ENCODE results near the gene EFL1. TPM values are rescaled to one million over a fixed set of nuclear protein-coding genes. Genes with fewer than 3 reads are reported as not detected.
"Not testable (repeated sequence)": the region's sequence is repeated elsewhere in the genome, so short reads cannot be mapped to it uniquely, and the experiment has no call there.

Gene EFL1
- total and polyA plus RNA-seq, 3 experiments from 2014 or later = 18.3 to 22.2 (median 22.1) TPM

DNA sequence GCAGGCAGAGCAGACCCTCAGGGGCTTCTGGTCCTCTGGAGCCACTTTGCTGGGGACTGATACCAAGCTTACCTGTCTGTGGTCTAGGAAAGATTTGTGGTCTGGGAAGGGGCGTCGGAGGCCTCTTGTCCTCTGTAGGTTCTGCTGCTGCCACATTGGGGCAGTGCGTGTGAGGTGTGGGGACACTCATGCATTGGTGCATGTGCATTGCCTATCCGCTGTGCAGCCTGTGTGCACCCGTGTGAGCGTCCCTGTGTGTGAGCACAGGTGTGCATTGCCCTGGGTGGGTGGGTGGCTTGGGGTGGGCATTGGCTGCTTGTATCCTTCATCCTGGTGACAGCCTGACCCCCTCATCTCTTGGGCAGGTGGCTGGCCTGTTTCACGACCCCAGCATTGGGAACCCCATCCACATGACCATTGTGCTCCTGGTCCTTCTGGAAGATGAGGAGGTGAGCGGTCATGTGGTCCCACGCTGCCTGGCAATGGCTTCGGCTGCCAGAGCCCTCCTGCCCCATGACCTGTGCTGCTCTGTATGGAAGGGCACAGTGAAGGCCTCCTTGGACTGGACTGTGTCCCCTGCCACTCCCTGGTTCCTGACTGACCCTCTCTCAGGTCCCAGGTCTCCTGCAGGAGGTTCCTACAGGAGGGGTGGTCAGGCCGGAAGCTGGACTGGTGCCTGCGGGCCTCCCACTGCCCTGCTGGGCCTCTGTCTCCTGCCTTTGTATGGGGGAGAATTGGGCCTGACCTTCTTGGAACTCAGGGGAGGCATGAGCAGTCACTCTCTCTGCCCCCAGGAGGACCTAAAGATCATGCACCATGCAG, 41.6 kb upstream of the EFL1 start:
- H3K4me3 Mint-ChIP-seq = no peak overlapping the region
- H3K9me3 Mint-ChIP-seq = no peaks in the 10 kb centered on the region
- no peaks in the 10 kb centered on the region for H3K27me3 ChIP-seq (ENCODE audit: insufficient read depth, low read length, poor library complexity, severe bottlenecking)
- CTCF ChIA-PET = interaction anchor here (1.0 kb wide), 1 partner anchor 9 kb away, joined by 3 read pairs; no protein-coding TSS in a partner anchor
- H3K4me1 ChIP-seq (ENCODE audit: insufficient read depth, low read length) = peaks cover under 1% of the 10 kb centered on the region
- H3K36me3 ChIP-seq (ENCODE audit: insufficient read depth, low read length) = no peaks in the 10 kb centered on the region
- H3K36me3 Mint-ChIP-seq = peaks cover 0 to 7% (median 0%) of the 10 kb centered on the region in 3 donors
- H3K27ac Mint-ChIP-seq = no peak overlapping the region
- H3K4me1 Mint-ChIP-seq = peaks cover 0 to 12% (median 8%) of the 10 kb centered on the region in 3 donors
- DNase-seq = no peak
- H3K9me3 ChIP-seq (ENCODE audit: low read length) = no peaks in the 10 kb centered on the region
- H3K27ac ChIP-seq (ENCODE audit: low read depth, low read length) = no peak overlapping the region
- H3K27me3 Mint-ChIP-seq = no peaks in the 10 kb centered on the region
- POLR2A ChIA-PET = no interaction called here
- no peak overlapping the region for H3K4me3 ChIP-seq (ENCODE audit: low read length)

DNA sequence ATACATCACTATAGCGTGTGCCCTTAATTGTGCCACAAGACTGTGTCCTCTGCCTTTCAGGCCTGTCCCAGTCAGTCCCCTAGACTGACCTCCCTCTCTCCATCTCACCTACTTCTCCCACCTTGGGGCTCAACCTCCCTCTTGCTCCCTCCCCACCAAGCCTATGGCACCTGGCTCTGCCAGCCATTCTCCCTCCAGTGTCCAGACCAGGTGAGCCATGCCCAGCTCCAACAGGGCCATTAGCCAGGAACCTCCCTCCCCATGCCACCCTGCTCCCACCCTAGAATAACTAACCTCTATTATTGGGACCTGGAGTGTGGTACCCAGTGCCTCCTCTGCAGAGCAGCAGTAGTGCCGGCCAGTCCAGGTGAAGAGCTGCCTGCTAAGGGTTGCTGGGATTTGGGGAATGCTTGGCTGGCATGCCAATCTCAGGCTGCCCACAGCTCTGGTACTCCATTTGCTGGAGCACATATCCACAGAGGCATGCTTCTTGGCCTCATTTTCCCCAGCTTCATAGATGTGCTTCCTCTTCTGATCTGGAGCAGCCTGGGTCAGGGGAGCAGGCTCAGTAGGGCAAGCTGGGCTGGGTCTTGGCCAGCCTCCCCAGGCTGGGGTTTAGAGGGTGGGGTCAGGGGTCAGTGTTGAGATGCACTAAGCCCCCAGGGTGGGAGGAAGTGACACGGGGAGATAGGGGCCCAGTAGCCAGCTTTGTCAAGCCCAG, 38.9 kb upstream of the EFL1 start:
- POLR2A ChIA-PET = no interaction called here
- H3K4me3 ChIP-seq (ENCODE audit: low read length) = no peak overlapping the region

DNA sequence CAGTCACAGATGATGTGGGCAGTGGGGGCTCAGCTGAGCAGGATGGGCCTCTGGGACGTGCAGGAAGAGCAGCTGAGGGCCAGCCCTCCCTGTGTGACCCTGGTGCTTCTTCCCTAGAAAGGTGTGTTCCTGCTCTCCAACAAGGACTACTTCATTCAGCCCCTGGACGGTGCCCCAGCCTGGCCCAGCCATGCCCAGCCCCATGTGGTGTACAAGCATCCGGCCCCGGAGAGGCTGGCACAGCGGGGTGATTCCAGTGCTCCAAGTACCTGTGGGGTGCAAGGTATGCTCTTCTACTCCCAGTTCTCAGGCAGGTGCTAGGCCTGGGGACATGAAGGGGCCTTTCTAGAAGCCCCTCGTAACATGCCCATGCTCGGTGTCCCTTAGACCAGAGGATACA, 38.3 kb upstream of the EFL1 start:
- ChIA-PET CTCF (no interaction called here), POLR2A (no interaction called here)
- no peak for DNase-seq
- H3K27me3 Mint-ChIP-seq = no peaks in the 10 kb centered on the region
- no peak overlapping the region for H3K27ac ChIP-seq (ENCODE audit: low read depth, low read length)
- H3K36me3 ChIP-seq (ENCODE audit: insufficient read depth, low read length) = no peaks in the 10 kb centered on the region
- H3K4me3 ChIP-seq (ENCODE audit: low read length) = no peak overlapping the region
- no peak overlapping the region for H3K4me3 Mint-ChIP-seq
- H3K4me1 ChIP-seq (ENCODE audit: insufficient read depth, low read length) = peaks cover 13% of the 10 kb centered on the region
- H3K4me1 Mint-ChIP-seq = peaks cover 19 to 36% (median 27%) of the 10 kb centered on the region in 3 donors
- H3K36me3 Mint-ChIP-seq = peaks cover 0 to 4% (median 0%) of the 10 kb centered on the region in 3 donors
- H3K27ac Mint-ChIP-seq = peak overlapping the region in 2 of 8 donors; percentile 45 to 79
- H3K9me3 ChIP-seq (ENCODE audit: low read length) = no peaks in the 10 kb centered on the region
- H3K27me3 ChIP-seq (ENCODE audit: insufficient read depth, low read length, poor library complexity, severe bottlenecking) = no peaks in the 10 kb centered on the region
- H3K9me3 Mint-ChIP-seq = no peaks in the 10 kb centered on the region

More for the DNA sequence above, 38.9 kb upstream of the EFL1 start:
- Histone ChIP-seq H3K9me3 (ENCODE audit: low read length) (no peaks in the 10 kb centered on the region), H3K36me3 (ENCODE audit: insufficient read depth, low read length) (no peaks in the 10 kb centered on the region), H3K27me3 (ENCODE audit: insufficient read depth, low read length, poor library complexity, severe bottlenecking) (no peaks in the 10 kb centered on the region), H3K4me1 (ENCODE audit: insufficient read depth, low read length) (peaks cover 13% of the 10 kb centered on the region), H3K27ac (ENCODE audit: low read depth, low read length) (no peak overlapping the region)
- H3K9me3 Mint-ChIP-seq = no peaks in the 10 kb centered on the region
- peak overlapping the region in 1 of 7 donors; percentile 36 for H3K4me3 Mint-ChIP-seq
- CTCF ChIA-PET = no interaction called here
- H3K4me1 Mint-ChIP-seq = peaks cover 19 to 36% (median 27%) of the 10 kb centered on the region in 3 donors
- peaks cover 0 to 4% (median 0%) of the 10 kb centered on the region in 3 donors for H3K36me3 Mint-ChIP-seq
- H3K27me3 Mint-ChIP-seq = no peaks in the 10 kb centered on the region
- H3K27ac Mint-ChIP-seq = peak overlapping the region in 3 of 8 donors; percentile 45 to 52 (median 46)
- no peak for DNase-seq

DNA sequence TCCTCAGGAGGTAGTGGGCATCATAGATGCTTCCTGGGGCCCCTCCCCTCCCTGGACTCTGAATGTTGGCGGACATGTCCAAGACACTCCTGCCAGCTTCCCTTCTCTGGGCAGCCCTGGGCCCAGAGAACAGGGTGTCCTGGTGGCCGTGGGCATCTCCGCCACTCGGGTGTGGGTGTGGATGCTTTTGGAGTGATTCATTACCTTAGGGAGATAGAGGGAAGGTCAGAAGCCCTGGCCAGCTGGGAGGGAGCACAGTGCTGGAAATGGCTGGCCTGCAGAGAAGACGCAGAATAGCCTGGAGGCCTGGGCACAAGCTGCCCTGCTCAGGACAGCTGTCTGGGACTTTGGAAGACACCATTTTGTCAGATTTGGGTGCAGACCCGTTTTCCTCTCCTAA, 37.8 kb upstream of the EFL1 start:
- DNase-seq; H3K4me3 Mint-ChIP-seq; H3K27ac Mint-ChIP-seq; H3K36me3 Mint-ChIP-seq; H3K27ac ChIP-seq (ENCODE audit: low read depth, low read length); H3K27me3 ChIP-seq (ENCODE audit: insufficient read depth, low read length, poor library complexity, severe bottlenecking); CTCF ChIA-PET; H3K9me3 Mint-ChIP-seq; H3K27me3 Mint-ChIP-seq; H3K36me3 ChIP-seq (ENCODE audit: insufficient read depth, low read length); POLR2A ChIA-PET; H3K4me3 ChIP-seq (ENCODE audit: low read length); H3K9me3 ChIP-seq (ENCODE audit: low read length): not testable (repeated sequence)
- H3K4me1 Mint-ChIP-seq = peaks cover 19 to 36% (median 27%) of the 10 kb centered on the region in 3 donors
- peaks cover 13% of the 10 kb centered on the region for H3K4me1 ChIP-seq (ENCODE audit: insufficient read depth, low read length)

DNA sequence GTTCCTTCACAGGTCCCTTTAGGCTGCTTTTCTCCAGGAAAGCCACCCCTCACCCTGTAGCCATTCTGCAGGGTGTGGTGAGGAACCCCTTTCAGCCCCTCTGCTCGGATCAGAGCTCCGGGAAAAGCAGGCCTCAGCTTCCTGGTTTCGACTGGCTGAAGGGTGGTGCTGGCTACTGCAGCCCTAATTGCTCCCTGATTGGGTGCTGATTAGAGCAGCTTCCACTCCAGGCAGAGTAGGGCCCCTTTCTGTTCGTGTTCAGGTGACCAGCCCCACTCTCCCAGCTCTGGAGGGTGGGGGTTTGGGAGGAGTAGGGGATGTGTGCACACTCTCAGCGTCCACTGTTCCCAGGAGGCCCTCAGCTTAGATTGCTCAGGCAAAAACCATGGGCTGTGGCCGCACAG, 37.0 kb upstream of the EFL1 start:
- H3K4me3 Mint-ChIP-seq; POLR2A ChIA-PET; DNase-seq; H3K36me3 ChIP-seq (ENCODE audit: insufficient read depth, low read length); H3K4me3 ChIP-seq (ENCODE audit: low read length); H3K9me3 ChIP-seq (ENCODE audit: low read length); CTCF ChIA-PET; H3K9me3 Mint-ChIP-seq; H3K36me3 Mint-ChIP-seq; H3K27me3 Mint-ChIP-seq; H3K27me3 ChIP-seq (ENCODE audit: insufficient read depth, low read length, poor library complexity, severe bottlenecking); H3K27ac ChIP-seq (ENCODE audit: low read depth, low read length): not testable (repeated sequence)
- peaks cover 13% of the 10 kb centered on the region for H3K4me1 ChIP-seq (ENCODE audit: insufficient read depth, low read length)
- Mint-ChIP-seq H3K4me1 (peaks cover 19 to 31% (median 19%) of the 10 kb centered on the region in 3 donors), H3K27ac (peak overlapping the region in 1 of 8 donors; percentile 39)

DNA sequence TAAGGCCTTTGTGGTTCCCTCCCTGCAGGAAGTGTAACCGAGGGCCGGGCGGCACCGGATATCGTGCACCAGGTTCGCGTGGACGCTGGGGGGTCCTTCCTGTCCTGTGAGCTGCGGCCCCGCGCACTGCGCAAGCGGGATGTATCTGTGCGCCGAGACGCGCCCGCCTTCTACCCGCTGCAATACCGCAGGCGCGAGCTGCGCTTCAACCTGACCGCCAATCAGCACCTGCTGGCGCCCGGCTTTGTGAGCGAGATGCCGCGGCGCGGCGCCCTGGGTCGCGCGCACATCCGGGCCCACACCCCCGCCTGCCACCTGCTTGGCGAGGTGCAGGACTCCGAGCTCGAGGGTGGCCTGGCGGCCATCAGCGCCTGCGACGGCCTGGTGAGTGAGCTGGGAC, 36.0 kb upstream of the EFL1 start:
- no peak overlapping the region for H3K27ac ChIP-seq (ENCODE audit: low read depth, low read length)
- Mint-ChIP-seq H3K36me3 (peaks cover 0 to 4% (median 0%) of the 10 kb centered on the region in 3 donors), H3K27ac (peak overlapping the region; percentile 17 to 90 (median 64)), H3K9me3 (no peaks in the 10 kb centered on the region), H3K27me3 (no peaks in the 10 kb centered on the region), H3K4me3 (peak overlapping the region in 5 of 7 donors; percentile 24 to 77 (median 53)), H3K4me1 (peaks cover 19 to 31% (median 19%) of the 10 kb centered on the region in 3 donors)
- H3K9me3 ChIP-seq (ENCODE audit: low read length) = no peaks in the 10 kb centered on the region
- peaks cover 13% of the 10 kb centered on the region for H3K4me1 ChIP-seq (ENCODE audit: insufficient read depth, low read length)
- no peaks in the 10 kb centered on the region for H3K27me3 ChIP-seq (ENCODE audit: insufficient read depth, low read length, poor library complexity, severe bottlenecking)
- ChIA-PET CTCF (no interaction called here), POLR2A (interaction anchor here (1.1 kb wide), 1 partner anchor 12 kb away, joined by 4 read pairs; no protein-coding TSS in a partner anchor)
- H3K4me3 ChIP-seq (ENCODE audit: low read length) = no peak overlapping the region
- DNase-seq = peak; percentile 22 to 74 (median 66)
- no peaks in the 10 kb centered on the region for H3K36me3 ChIP-seq (ENCODE audit: insufficient read depth, low read length)

DNA sequence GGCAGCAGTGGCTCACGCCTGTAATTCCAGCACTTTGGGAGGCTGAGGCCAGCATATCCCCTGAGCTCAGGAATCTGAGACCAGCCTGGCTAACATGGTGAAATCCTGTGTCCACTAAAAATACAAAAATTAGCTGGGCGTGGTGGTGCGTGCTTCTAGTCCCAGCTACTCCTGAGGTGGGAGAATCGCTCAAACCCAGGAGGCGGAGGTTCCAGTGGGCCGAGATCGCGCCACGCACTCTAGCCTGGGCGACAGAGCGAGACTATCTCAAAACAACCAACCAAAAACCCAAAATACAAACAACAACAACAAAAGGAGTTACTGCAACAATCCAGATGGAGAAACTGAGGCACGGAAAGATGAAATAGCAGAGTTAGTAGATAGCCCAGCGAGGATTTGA, 35.5 kb upstream of the EFL1 start:
- Histone ChIP-seq H3K4me3 (ENCODE audit: low read length) (no peak overlapping the region), H3K27ac (ENCODE audit: low read depth, low read length) (no peak overlapping the region), H3K36me3 (ENCODE audit: insufficient read depth, low read length) (no peaks in the 10 kb centered on the region), H3K9me3 (ENCODE audit: low read length) (no peaks in the 10 kb centered on the region), H3K27me3 (ENCODE audit: insufficient read depth, low read length, poor library complexity, severe bottlenecking) (no peaks in the 10 kb centered on the region), H3K4me1 (ENCODE audit: insufficient read depth, low read length) (peaks cover 13% of the 10 kb centered on the region)
- H3K4me1 Mint-ChIP-seq = peaks cover 19 to 31% (median 19%) of the 10 kb centered on the region in 3 donors
- H3K4me3 Mint-ChIP-seq = peak overlapping the region in 6 of 7 donors; percentile 15 to 70 (median 42)
- H3K27ac Mint-ChIP-seq = peak overlapping the region in 7 of 8 donors; percentile 17 to 90 (median 70)
- CTCF ChIA-PET = no interaction called here
- POLR2A ChIA-PET = interaction anchor here (1.1 kb wide), 1 partner anchor 12 kb away, joined by 4 read pairs; no protein-coding TSS in a partner anchor
- no peaks in the 10 kb centered on the region for H3K9me3 Mint-ChIP-seq
- H3K36me3 Mint-ChIP-seq = peaks cover 0 to 4% (median 0%) of the 10 kb centered on the region in 3 donors
- peak in 1 of 5 donors; percentile 2 for DNase-seq
- H3K27me3 Mint-ChIP-seq = no peaks in the 10 kb centered on the region

DNA sequence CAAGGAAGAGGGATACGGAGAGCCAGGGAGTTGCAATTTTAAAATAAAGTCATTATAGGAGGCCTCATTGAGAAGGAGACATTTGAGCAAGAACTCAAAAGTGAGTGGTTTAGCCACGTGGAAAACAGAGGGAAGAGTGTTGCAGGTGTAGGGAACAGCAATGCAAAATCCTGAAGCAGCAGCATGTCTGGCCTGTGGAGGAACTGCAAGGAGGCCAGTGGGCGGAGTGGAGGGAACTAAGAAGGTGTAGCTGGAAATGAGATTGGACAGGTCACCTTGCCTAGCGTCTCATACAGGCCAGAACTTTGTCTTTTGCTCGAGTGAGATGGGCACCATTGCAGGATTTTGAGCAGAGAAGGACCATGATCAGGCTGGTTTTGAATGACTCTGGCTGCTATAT, 35.0 kb upstream of the EFL1 start:
- no peak for DNase-seq
- ChIA-PET POLR2A (no interaction called here), CTCF (no interaction called here)
- peak overlapping the region in 5 of 7 donors; percentile 2 to 53 (median 24) for H3K4me3 Mint-ChIP-seq
- Histone ChIP-seq H3K27me3 (ENCODE audit: insufficient read depth, low read length, poor library complexity, severe bottlenecking) (no peaks in the 10 kb centered on the region), H3K4me3 (ENCODE audit: low read length) (no peak overlapping the region), H3K27ac (ENCODE audit: low read depth, low read length) (no peak overlapping the region), H3K9me3 (ENCODE audit: low read length) (no peaks in the 10 kb centered on the region), H3K36me3 (ENCODE audit: insufficient read depth, low read length) (no peaks in the 10 kb centered on the region), H3K4me1 (ENCODE audit: insufficient read depth, low read length) (peaks cover 13% of the 10 kb centered on the region)
- H3K27ac Mint-ChIP-seq = peak overlapping the region; percentile 17 to 90 (median 64)
- H3K9me3 Mint-ChIP-seq = no peaks in the 10 kb centered on the region
- H3K4me1 Mint-ChIP-seq = peaks cover 19 to 31% (median 19%) of the 10 kb centered on the region in 3 donors
- no peaks in the 10 kb centered on the region for H3K27me3 Mint-ChIP-seq
- H3K36me3 Mint-ChIP-seq = peaks cover 0 to 4% (median 0%) of the 10 kb centered on the region in 3 donors

All from CD8-positive, alpha-beta memory T cell (primary cell).